GM19324 (cell line): ENCODE data around the gene ASMTL.
A peak's percentile ranks its signal among the peaks of the same experiment; 100 is the strongest.
"Not testable (repeated sequence)": the region's sequence is repeated elsewhere in the genome, so short reads cannot be mapped to it uniquely, and the experiment has no call there.

Experiments used
- ATAC-seq: cut with Tn5 transposase; IDR thresholded peaks from one replicate; pipeline ENCODE4 v1.9.1; 2021; ENCODE audit warnings: mild to moderate bottlenecking, moderate library complexity; ENCODE audit not compliant: unreplicated experiment, low FRiP score

Gene ASMTL

DNA sequence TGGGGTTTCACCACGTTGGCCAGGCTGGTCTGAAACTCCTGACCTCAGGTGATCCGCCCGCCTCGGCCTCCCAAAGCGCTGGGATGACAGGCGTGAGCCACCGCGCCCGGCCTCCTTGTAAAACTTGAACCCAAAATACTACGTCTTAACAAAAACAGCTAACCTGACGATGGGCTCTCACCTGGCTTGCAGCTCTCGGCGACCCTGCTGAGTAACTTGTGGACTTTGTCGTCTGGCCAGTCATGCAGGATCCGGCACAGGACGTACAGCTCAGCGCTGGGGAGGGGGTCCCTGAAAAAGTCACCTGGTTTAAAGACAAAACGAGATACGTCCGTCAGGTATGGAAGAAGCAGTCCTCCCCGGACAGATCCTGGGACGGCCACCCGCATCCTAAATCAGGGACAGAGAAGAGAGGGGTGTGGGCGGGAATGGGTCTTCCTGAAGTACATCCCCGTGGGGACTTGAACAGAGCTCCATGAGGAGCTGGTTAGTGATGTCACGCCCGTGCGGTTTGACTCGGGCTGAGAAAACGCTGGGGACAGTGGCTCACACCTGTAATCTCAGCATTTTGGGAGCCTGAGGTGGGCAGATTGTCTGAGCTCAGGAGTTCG, 40.1 kb downstream of the ASMTL start:
- no peak for ATAC-seq

DNA sequence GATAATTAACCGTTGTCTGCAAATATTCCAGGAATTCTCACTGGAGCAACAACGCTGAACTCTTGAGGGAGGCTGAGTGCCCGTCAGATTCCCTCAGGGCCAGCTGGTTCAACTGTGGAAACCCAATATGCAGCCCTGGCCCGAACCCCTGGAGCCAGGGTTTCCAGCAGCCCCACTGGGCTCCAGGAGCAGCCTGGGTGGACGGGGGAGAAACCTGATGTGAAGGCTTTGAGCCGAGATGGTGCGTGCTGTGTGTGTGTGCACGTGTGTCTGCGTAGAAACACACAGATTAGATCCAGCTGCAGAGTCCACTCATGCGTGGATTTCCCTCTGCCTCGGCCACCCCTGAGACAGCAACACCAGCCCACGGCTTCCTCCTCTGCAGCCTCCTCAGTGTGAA, 41.4 kb downstream of the ASMTL start:
- no peak for ATAC-seq

DNA sequence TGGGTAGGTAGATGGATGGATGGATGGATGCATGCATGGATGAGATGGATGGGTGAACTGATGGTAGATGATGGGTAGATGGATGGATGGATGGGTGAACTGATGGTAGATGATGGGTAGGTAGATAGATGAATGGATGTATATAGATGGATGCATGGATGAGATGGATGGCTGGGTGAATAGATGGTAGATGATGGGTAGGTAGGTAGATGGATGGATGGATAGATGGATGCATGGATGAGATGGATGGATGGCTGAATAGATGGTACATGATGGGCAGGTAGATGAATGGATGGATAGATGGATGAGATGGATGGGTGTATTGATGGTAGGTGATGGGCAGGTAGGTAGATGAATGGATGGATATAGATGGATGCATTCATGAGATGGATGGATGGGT, 45.7 kb downstream of the ASMTL start:
- no peak for ATAC-seq

DNA sequence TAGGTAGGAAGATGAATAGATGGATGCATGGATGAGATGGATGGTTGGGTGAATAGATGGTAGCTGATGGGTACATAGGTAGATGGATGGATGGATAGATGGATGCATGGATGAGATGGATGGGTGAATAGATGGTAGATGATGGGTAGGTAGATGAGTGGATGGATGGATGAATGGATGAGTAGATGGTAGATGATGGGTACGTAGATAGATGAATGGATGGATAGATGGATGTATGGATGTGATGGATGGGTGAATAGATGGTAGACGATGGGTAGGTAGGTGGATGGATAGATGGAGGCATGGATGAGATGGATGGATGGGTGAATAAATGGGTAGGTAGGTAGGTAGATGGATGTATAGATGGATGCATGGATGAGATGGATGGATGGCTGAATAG, 46.9 kb downstream of the ASMTL start:
- not testable (repeated sequence) for ATAC-seq

DNA sequence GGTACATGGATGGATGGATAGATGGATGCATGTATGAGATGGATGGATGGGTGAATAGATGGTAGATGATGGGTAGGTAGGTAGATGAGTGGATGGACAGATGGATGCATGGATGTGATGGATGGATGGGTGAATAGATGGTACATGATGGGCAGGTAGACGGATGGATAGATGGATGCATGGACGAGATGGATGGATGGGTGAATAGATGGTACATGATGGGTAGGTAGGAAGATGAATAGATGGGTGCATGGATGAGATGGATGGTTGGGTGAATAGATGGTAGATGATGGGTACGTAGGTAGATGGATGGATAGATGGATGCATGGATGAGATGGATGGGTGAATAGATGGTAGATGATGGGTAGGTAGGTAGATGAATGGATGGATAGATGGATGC, 48.8 kb downstream of the ASMTL start:
- ATAC-seq = not testable (repeated sequence)

DNA sequence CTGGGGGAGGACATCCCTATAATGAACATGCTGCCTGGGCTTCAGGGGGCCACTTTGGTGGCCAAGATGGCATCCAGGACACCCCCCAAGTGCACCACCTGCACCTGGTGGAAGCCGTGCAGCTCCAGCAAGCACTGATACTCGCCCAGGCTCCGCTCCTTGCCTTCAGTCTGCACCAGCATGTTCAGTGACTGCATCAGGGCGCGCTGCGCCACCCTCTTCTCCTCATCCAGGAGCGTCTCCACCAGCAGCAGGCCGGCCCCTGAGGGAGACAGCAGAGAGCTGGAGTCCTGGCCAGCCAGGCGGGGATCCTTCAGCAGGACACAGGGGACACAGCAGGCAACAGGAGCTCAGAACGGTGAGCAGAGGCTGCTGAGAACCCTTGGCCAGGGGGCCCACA, 49.5 kb downstream of the ASMTL start:
- no peak for ATAC-seq

DNA sequence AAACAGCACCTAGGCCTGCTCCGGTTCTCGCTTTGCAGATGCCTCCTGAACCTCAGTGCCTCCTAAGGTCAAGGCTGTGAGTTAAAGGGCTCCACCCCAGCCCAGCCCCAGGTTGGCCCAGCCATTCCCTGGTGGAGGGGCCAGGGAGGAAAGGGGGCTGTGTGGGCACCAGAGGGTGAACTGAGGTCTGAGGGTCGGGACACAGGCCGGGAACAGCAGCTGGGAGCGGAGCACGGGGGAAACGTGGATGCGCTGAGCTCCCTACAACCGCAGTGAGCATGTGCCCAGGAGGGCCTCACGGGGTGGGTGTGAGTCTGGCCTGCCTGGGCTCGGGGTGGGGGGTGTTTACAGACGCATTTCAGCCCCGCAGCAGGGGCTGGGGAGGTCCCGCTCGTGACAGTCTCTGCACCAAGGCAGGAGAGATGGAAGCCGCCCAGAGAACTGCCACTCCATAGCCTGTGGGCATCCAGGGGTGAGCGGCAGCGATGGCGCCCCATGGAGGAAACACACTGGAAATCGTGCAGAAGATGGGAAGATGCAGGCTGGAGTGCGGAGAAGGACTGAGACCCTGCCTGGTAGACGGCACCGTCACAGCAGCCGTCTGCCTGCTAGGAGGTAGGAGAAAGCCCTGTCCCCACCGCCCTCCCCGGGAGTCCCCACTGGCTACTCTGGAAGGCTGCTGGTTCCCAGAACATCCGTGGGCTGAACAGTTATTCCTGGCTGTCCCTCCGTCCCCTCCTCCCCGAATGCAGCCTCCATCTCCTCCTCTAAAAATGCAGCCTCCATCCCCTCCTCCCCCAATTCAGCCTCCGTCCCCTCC, 50.9 kb downstream of the ASMTL start:
- ATAC-seq = no peak

DNA sequence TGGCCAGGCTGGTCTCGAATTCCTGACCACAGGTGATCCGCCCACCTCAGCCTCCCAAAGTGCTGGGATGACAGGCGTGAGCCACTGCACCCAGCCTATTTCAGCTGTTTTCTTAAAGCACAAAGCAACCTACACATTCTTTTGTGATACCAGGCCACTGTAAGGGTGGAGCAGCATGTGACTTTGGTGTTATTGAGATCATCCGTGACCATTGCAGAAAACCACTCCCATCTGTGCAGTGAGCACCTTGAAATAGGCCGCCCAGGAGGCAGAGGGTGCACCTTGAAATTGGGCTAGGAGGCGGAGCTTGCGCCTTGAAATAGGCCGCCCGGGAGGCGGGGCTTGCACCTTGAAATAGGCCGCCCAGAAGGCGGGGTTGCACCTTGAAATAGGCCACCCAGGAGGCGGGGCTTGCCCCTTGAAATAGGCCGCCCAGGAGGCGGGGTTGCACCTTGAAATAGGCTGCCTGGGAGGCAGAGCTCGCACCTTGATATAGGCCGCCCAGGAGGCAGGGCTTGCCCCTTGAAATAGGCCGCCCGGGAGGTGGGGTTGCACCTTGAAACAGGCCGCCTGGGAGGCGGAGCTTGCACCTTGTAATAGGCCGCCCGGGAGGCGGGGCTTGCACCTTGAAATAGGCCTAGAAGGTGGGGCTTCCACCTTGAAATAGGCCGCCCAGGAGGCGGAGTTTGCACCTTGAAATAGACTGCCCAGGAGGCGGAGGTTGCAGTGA, 51.8 kb downstream of the ASMTL start:
- no peak for ATAC-seq

DNA sequence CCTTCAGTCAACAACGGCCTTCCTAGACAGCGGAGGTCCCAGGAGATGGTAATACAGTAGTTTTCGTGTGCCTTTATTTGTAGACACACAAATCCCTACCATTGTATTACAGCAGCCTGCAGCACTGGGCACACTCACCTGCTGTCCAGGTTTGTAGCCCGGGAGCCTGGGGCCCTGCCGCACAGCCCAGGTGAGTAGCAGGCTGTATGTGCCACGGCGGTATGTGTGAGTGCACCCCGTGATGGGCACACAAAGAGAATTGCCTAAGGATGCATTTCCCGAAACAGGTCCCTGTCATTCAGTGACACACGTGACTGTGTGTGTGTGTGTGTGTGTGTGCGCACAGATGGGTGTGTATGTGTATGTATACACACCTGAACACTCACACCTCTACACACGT, 52.7 kb downstream of the ASMTL start:
- no peak for ATAC-seq

DNA sequence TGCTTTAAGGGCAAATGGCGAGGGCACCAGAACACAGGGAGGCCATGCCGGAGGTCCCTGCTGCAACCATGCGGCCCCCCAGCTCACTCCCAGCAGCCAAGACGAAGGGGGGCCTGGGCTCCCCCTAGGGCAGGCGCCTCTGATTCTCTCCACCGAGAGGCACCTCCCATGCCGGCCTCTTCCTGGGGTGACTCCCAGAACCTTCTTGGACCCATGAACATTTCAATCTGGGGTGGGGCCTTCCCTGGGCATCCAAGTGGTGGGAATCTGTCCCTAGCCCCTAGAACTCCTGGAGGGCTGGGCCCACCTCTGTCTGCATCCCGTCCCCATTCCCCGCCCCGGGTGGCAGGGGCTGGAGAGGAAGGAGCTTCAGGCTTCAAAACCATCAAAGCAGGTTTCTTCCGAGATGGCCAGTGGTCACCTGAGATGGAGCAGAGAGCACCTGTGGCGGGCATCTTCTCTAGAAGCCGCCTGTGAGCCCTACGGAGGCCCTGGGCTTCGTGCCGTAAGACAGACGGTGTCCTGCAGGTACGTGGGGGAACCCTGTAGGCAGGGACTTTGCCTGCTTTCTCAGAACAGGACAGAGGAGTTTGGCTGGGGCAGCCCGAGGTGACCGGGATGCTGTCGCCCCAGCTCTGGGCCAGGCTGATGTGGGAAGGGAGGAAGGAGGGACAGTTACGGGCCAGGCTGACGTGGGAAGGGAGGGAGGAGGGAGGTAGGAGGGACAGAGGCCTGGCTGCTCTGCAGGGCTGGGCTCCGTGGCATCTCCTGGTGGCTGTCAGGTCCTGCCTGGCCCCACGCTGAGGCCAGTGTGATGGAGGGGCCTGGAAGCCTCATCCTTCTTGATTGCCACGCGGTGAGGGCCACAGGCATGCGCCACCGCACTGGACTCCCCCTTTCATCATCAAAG, 54.0 kb downstream of the ASMTL start:
- no peak for ATAC-seq

DNA sequence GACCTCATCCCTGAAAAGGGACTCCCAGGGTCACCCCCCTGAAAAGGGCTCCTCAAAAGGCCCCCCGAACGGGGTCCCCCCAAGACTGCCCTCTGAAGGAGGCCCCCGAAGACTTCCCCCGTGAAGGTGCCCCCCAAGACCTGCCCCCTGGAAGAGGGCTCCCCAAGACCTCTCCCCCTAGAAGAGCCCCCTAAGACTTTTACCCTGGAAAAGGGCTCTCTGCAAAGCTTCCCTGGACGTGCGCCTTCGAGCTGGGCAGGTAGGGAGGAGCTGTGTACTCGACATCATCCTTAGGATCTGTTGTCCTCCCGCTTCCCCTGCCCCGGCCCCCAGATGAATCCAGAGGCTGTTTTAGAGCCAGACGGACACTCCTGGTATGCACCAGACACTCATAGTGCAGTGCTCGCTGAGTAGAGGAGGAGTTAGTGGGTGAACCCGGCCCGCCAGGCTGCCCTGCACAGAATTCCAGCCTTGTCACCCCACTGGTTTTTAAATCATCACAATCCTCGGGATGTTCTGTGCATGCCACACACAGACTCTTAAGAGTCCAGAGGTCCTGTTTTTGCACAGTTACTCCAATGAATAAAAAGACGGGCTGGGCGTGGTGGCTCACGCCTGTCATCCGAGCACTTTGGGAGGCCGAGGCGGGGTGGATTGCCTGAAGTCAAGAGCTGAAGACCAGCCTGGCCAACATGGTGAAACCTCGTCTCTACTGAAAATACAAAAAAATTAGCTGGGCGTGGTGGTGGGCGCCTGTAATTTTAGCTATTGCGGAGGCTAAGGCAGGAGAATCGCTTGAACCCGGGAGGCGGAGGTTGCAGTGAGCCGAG, 55.1 kb downstream of the ASMTL start:
- ATAC-seq = no peak

DNA sequence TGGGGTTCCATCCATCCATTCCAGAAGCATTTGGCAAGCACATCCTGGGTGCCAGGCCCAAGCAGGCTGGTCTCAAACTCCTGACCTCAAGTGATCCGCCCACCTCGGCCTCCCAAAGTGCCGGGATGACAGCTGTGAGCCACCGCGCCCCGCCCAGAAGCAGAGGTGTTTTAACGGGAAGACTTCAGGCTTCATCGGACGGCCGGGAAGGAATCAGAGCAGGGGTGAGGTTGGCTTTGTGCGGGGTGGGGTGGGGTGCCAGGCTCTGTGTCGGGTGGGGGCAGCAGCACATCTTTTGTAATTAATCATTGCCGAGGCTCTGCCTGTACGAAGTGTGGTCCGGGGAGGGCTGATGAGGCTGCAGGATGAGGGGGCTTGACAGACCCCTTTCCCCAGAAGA, 55.7 kb downstream of the ASMTL start:
- ATAC-seq = no peak

DNA sequence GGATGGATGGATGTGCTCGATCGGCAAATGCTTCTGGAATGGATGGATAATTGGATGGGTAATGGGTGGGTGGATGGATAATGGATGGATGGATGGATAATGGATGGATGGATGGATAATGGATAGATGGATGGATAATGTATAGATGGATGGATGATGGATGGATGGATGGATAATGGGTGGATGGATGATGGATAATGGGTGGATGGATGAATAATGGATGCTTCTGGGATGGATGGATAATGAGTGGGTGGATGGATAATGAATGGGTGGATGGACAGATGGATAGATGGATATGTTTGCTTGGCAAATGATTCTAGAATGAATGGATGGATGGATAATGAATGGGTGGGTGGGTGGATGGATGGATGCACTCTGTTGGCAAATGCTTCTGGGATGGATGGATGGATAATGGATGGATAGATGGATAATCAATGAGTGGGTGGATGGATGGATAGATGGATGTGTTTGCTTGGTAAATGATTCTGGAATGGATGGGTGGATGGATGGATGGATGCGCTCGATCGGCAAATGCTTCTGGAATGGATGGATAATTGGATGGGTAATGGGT, 57.0 kb downstream of the ASMTL start:
- ATAC-seq = no peak

DNA sequence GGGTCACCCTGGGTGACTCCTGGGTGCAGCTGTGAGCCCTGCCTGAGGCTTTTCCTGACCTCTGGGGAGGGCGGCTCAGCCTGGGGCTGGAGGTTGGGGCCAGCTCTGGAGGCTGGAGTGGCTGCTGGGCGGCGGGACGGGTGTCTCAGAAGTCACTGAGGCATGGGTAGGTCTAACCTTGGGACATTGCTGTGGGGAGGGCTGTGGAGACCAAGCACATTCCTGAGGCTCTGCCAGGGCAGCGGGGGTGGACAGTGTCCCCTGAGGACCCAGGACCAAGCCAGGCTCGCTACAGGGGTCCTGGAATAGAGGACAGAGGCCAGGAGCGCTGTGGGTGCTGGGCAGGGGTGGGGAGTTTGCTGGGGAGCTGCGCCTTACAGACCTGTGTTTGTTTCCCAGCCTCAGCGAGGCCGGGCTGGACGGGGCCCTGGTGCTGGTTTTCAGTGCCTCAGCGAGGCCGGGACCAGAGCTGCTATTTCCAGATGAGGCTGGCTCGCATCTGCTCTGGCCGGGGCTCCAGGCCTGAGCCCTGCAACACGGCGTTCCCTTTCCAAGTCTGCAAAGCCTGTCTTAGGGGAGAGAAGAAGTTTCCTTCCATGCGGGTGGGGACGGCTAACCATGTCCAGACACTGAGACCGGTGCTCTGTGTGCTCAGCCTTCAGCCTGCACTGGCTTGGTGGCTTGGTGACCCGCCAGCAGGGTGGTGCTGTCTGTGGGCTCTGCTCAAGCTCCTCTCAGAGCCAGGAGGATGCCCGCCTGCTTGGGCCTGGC, 57.8 kb downstream of the ASMTL start:
- ATAC-seq = no peak

DNA sequence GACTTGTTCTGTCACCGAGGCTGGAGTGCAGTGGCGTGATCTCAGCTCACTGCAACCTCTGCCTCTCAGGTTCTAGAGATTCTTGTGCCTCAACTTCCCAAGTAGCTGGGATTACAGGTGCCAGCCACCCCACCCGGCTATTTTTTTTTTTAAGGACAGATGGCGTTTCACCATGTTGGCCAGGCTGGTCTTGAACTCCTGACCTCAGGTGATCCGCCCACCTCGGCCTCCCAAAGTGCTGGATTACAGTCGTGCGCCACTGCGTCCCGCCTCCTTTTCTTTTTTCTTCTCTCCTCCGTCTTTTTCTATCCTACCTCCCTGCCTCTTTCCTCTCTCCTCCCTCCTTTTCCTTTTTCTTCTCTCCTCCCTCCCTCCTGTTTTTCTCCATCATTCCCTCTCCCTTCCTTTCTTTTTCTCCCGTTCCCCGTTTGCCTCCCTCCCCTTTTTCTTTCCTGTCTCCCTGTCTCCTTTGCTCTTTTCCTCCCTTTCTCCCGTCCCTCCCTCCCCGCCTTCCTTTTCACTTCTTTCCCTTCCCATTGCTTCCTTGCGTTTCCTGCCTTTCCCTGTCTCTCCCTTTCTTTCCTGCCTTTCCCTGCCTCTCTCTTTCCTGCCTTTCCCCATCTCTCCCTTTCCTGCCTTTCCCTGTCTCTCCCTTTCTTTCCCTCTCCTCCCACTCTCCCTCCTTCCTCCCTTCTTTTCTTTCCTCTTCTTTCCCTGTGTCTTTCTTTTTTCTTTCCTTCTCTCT, 58.7 kb downstream of the ASMTL start:
- ATAC-seq = no peak

DNA sequence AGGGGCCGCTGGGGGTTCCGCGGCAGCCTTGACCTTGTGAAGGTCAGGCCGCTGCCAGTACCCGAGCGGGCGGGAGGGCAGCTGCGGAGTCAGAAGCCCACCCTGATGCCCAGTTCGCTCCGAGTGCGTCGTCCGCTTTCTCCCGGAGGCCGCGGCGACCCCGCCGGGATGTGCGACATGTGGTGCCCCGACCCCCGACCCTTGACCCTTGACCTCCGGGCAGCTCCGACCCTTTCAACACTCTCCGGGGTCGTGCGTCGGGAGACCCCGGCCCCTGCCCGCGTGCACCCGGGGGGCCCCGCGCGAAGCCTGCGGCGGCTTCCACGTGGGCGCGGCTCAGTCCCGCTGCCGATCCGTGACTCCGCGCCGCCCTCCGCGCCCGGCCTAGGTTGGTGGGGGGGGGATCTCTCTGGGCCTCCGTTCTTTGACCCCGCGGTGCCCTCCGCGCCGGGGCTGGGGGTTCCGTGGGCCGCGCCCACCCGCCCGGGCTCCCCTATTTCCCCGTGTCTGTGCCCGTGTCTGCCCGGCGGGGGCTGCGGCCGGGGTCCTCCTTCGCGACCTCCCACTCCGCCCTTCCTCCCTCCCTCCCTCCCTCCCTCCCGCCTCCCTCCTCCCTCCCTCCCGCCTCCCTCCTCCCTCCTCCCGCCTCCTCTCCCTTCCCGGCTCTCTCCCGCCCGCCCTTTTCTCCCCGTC, 60.2 kb downstream of the ASMTL start:
- peak; percentile 18 for ATAC-seq

DNA sequence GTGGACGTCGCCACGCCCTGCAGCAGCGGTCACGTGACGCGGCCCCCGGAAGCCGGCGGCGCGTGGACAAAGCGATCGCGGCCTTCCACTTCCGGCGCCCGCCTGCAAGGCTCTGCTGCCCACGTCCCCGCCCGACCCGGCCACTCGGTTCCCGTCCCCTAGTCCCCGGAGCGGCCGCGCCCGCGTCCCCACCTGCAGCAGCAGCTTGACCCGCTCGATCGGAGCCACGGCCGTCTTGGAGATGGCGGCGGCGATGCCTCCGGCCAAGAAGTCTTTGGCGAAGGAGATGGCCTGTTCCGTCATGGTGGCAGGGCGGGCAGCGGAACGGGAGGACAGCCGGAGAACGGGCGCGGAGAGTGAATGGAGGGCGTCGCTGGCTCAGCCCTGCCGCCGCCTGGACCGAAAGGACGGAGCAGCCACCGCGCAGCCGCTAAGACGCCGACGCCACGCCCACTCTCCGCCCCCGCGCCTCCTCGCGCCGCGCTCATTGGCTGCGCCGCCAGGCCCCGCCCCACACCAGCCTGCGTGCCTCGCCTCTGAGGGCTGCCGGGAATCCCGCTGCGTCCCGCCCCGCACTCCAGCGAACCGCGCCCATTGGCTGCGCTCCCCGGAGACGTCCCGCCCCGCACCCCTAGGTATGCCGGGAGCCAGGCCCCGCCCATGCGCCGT, 60.9 kb downstream of the ASMTL start, which contains the start of gene SLC25A6:
Gene SLC25A6 (minus strand): TSS at position 407 of the 669 bp plus-strand sequence. CDS start 104 bp downstream, at position 303.
- ATAC-seq = peak; percentile 97
